A549 (cell line): ENCODE results near the gene ANTXR2. TPM values are rescaled to one million over a fixed set of nuclear protein-coding genes. Genes with fewer than 3 reads are reported as not detected.

ENCODE experiments used
- ATAC-seq, 2 experiments: fragments of 200-7000 bp in 1 of 2; fragments of >200 bp in 1 of 2; cut with Nextera tagmentation in 1 of 2; cut with Tn5 transposase in 1 of 2; 3 replicates each; pipeline versions ENCODE4 v1.8.0 to v1.9.1; 2018 to 2020; ENCODE audit warnings: mild to moderate bottlenecking in 1 of 2, moderate library complexity in 1 of 2
- CTCF ChIA-PET: fragments of 300-600 bp; sonication (Branson Sonifier 250); formaldehyde crosslinking; extraction: SDS; loops from one replicate; lab custom pipeline; 2021; ENCODE audit warnings: antibody characterized with exemption, inconsistent platforms; lab: Yijun Ruan, JAX
- POLR2A ChIA-PET: fragments of 350-600 bp; formaldehyde crosslinking; extraction: SDS; loops from one replicate; lab custom pipeline; 2021; ENCODE audit warnings: antibody characterized with exemption, inconsistent platforms; lab: Yijun Ruan, JAX
- DNase-seq, 2 experiments: peaks; one replicate each; pipeline versions ENCODE4 v3.0.0 to v3.0.0-alpha.2; 2011 to 2016; ENCODE audit warnings: low read depth in 1 of 2, low spot score in 1 of 2
- FAIRE-seq: peaks from 2 replicates; lab custom pipeline; 2011; peaks lifted over from hg19 to GRCh38; lab: Jason Lieb, UNC
- H3K27ac ChIP-seq, 2 experiments: fragments of >200 bp; sonication (Bioruptor Twin); formaldehyde crosslinking; 3 replicates each; pipeline ENCODE4 v1.5.1; 2016 to 2017
- H3K4me1 ChIP-seq: fragments of >200 bp; sonication (Bioruptor Twin); formaldehyde crosslinking; 3 replicates; pipeline ENCODE4 v1.6.1; 2016
- H3K4me2 ChIP-seq: fragments of >200 bp; sonication (Bioruptor Twin); formaldehyde crosslinking; 3 replicates; pipeline ENCODE4 v1.6.1; 2016
- H3K4me3 ChIP-seq: fragments of >200 bp; sonication (Bioruptor Twin); formaldehyde crosslinking; 3 replicates; pipeline ENCODE4 v1.5.1; 2016
- H3K9me3 ChIP-seq: fragments of >200 bp; sonication (Bioruptor Twin); formaldehyde crosslinking; 3 replicates; pipeline ENCODE4 v1.6.1; 2016
- CBX8 ChIP-seq: fragments of 200-600 bp; sonication (generic); IDR thresholded peaks from 2 replicates; pipeline ENCODE4 v1.6.1; 2016
- CEBPB ChIP-seq, 2 experiments: fragments of >200 bp in 1 of 2; sonication (Bioruptor Twin) in 1 of 2; formaldehyde crosslinking in 1 of 2; IDR thresholded peaks; 2 replicates each; pipeline ENCODE4 v1.6.1; 2012 to 2016
- CHD2 ChIP-seq: fragments of 150-350 bp; IDR thresholded peaks from 2 replicates; pipeline ENCODE4 v1.6.1; 2014; ENCODE audit warnings: low read length; ENCODE audit not compliant: partially characterized antibody
- CHD4 ChIP-seq: fragments of 200-600 bp; sonication (generic); IDR thresholded peaks from 2 replicates; pipeline ENCODE4 v1.6.1; 2016; ENCODE audit warnings: antibody characterized with exemption, mild to moderate bottlenecking, borderline replicate concordance
- EHF ChIP-seq: fragments of 250-450 bp; sonication (Bioruptor Pico); IDR thresholded peaks from 2 replicates; pipeline ENCODE4 v1.5.0; 2020; ENCODE audit warnings: mild to moderate bottlenecking
- EP300 ChIP-seq, 2 experiments: fragments of >200 bp; sonication (Bioruptor Twin); formaldehyde crosslinking; IDR thresholded peaks; 2 replicates in 1 of 2; 3 replicates in 1 of 2; pipeline ENCODE4 v1.6.1; 2016 to 2017
- ESRRA ChIP-seq: fragments of 150-350 bp; IDR thresholded peaks from 2 replicates; pipeline ENCODE4 v1.6.1; 2014; ENCODE audit warnings: mild to moderate bottlenecking, low read length, borderline replicate concordance
- FOSB ChIP-seq: fragments of 250-450 bp; sonication (Bioruptor Pico); IDR thresholded peaks from 2 replicates; pipeline ENCODE4 v1.5.0; 2020; ENCODE audit warnings: mild to moderate bottlenecking, moderate library complexity
- FOXS1 ChIP-seq: fragments of 250-450 bp; sonication (Bioruptor Pico); IDR thresholded peaks from 2 replicates; pipeline ENCODE4 v1.5.0; 2020; ENCODE audit warnings: mild to moderate bottlenecking, moderate library complexity
- HOXB5 ChIP-seq: fragments of 250-450 bp; sonication (Bioruptor Pico); IDR thresholded peaks from 2 replicates; pipeline ENCODE4 v1.5.0; 2020; ENCODE audit warnings: mild to moderate bottlenecking, moderate library complexity
- JUN ChIP-seq, 2 experiments: fragments of >200 bp; sonication (Bioruptor Twin); formaldehyde crosslinking; IDR thresholded peaks; 2 replicates in 1 of 2; 3 replicates in 1 of 2; pipeline ENCODE4 v1.6.1; 2016 to 2017
- JUNB ChIP-seq: fragments of >200 bp; sonication (Bioruptor Twin); formaldehyde crosslinking; IDR thresholded peaks from 2 replicates; pipeline ENCODE4 v1.6.1; 2016
- KDM1A ChIP-seq: fragments of 200-600 bp; sonication (generic); IDR thresholded peaks from 2 replicates; pipeline ENCODE4 v1.6.1; 2016; ENCODE audit warnings: low read depth, mild to moderate bottlenecking
- MAFK ChIP-seq: fragments of 450-650 bp; IDR thresholded peaks from 2 replicates; pipeline ENCODE4 v1.6.1; 2014; ENCODE audit not compliant: partially characterized antibody
- MYC ChIP-seq: IDR thresholded peaks from 2 replicates; pipeline ENCODE4 v1.6.1; 2012; ENCODE audit warnings: mild to moderate bottlenecking, inconsistent platforms, low read length, improper control_type of control experiment, borderline replicate concordance
- NPAS2 ChIP-seq: fragments of 250-450 bp; sonication (Bioruptor Pico); IDR thresholded peaks from 2 replicates; pipeline ENCODE4 v1.8.0; 2022; ENCODE audit warnings: mild to moderate bottlenecking, moderate library complexity, borderline replicate concordance
- PHF8 ChIP-seq: fragments of 200-600 bp; sonication (generic); IDR thresholded peaks from 2 replicates; pipeline ENCODE4 v1.6.1; 2016; ENCODE audit warnings: low read depth, mild to moderate bottlenecking, antibody characterized with exemption, moderate library complexity, borderline replicate concordance
- POLR2A ChIP-seq: IDR thresholded peaks from 2 replicates; pipeline ENCODE4 v1.6.1; 2012; ENCODE audit warnings: mild to moderate bottlenecking, low read length
- RARB ChIP-seq: fragments of 250-450 bp; sonication (Bioruptor Pico); IDR thresholded peaks from 2 replicates; pipeline ENCODE4 v1.8.0; 2021; ENCODE audit warnings: mild to moderate bottlenecking, moderate library complexity
- REST ChIP-seq: fragments of 200-600 bp; sonication (generic); IDR thresholded peaks from 2 replicates; pipeline ENCODE4 v1.6.1; 2016; ENCODE audit warnings: antibody characterized with exemption, mild to moderate bottlenecking, moderate library complexity
- RFX5 ChIP-seq: fragments of 450-650 bp; IDR thresholded peaks from 2 replicates; pipeline ENCODE4 v1.7.1; 2014; ENCODE audit warnings: antibody characterized with exemption, mild to moderate bottlenecking, moderate library complexity
- TP53 ChIP-seq: fragments of 250-450 bp; sonication (Bioruptor Pico); IDR thresholded peaks from 2 replicates; pipeline ENCODE4 v1.5.0; 2021; ENCODE audit warnings: mild to moderate bottlenecking, moderate library complexity
- ZC3H11A ChIP-seq: fragments of 450-650 bp; IDR thresholded peaks from 2 replicates; pipeline ENCODE4 v1.6.1; 2014; ENCODE audit warnings: antibody characterized with exemption, mild to moderate bottlenecking
- ZSCAN20 ChIP-seq: fragments of 250-450 bp; sonication (Bioruptor Pico); IDR thresholded peaks from 2 replicates; pipeline ENCODE4 v1.8.0; 2022; ENCODE audit warnings: mild to moderate bottlenecking, moderate library complexity
- WGBS: methylation state at CpG from one replicate; pipeline ENCODE4 v1.1.6; 2017; ENCODE audit errors: missing lambda C conversion rate; 5-methylcytosine and 5-hydroxymethylcytosine counted together
- polyA plus RNA-seq, 4 experiments: library from polyadenylated mRNA; depleted of rRNA in 3 of 4; stranded (reverse); fragments of >200 nt; fragmentation: RNase III in 1 of 4; extraction: RNeasy Plus Mini Kit Qiagen cat#74134 plus additional on column Dnase treatment in 1 of 4; gene quantifications; 2 replicates in 3 of 4; 3 replicates in 1 of 4; pipeline ENCODE4 v1.2.3, GENCODE V29; 2011 to 2017
- TF ChIP-seq, protein P1 (sequence below): fragments of >200 bp; sonication (Bioruptor Twin); formaldehyde crosslinking; IDR thresholded peaks from 2 replicates; pipeline ENCODE4 v1.6.1; 2016
- TF ChIP-seq, protein P2 (sequence below): fragments of 450-650 bp; IDR thresholded peaks from 2 replicates; pipeline ENCODE4 v1.6.1; 2014; ENCODE audit warnings: antibody characterized with exemption
- TF ChIP-seq, protein P3 (sequence below): IDR thresholded peaks from 2 replicates; pipeline ENCODE4 v1.6.1; 2012
- TF ChIP-seq, protein P4 (sequence below): fragments of >200 bp; sonication (Bioruptor Twin); formaldehyde crosslinking; IDR thresholded peaks from 3 replicates; pipeline ENCODE4 v1.5.1; 2016
- TF ChIP-seq, protein P5 (sequence below): fragments of 150-350 bp; IDR thresholded peaks from 2 replicates; pipeline ENCODE4 v1.6.1; 2014; ENCODE audit warnings: low read depth, mild to moderate bottlenecking, low read length

ANTXR2 gene
- polyA plus RNA-seq, 2 of the 4 experiments (the other 2 are of a cell fraction), result 2.3 to 3.0 TPM

DNA sequence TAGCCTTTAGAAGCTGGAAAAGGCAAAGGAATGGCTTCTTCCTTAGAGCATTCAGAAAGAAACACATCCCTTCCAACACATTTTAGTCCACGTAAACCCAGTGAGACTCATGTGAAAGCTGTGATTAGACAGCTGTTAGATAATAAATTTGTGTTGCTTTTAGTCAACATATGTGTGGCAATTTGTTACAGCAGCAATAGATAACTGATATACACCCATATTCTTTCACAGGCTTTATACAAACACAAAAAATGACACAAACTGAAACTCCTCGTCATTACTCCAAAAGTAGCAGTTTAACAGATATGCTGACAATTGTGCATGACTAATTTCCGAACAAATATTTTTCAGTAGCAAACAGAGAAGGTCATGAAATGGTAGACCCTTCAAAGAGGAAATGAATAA, 65.3 kb downstream of the ANTXR2 start (continued):
- no peak for TF ChIP-seq REST
- no peak for TF ChIP-seq CHD4
- no peak for TF ChIP-seq NPAS2 (CRISPR knock-in tag)
- TF ChIP-seq CHD2, result no peak
- no peak for TF ChIP-seq PHF8
- no peak for TF ChIP-seq POLR2A
- TF ChIP-seq EP300 (IDR thresholded peaks at IDR 0.05), result no peak
- TF ChIP-seq FOSB, result no peak
- TF ChIP-seq RARB (CRISPR knock-in tag), result no peak
- TF ChIP-seq, all 56 proteins: peak for 0

GRCh38 chr4:80006935-80007744, 65.9 kb downstream of the ANTXR2 start:
- FAIRE-seq, result no peak
- WGBS, result 85% methylated on average over 5 of the region's 5 CpGs

GRCh38 chr4:80005863-80006262, 67.2 kb downstream of the ANTXR2 start:
- H3K4me2 ChIP-seq, result no peak overlapping the region
- WGBS, result 75% methylated on average over 3 of the region's 3 CpGs
- TF ChIP-seq, protein P1, sequence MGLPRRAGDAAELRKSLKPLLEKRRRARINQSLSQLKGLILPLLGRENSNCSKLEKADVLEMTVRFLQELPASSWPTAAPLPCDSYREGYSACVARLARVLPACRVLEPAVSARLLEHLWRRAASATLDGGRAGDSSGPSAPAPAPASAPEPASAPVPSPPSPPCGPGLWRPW, result no peak
- TF ChIP-seq CBX8, result no peak
- TF ChIP-seq, protein P2, sequence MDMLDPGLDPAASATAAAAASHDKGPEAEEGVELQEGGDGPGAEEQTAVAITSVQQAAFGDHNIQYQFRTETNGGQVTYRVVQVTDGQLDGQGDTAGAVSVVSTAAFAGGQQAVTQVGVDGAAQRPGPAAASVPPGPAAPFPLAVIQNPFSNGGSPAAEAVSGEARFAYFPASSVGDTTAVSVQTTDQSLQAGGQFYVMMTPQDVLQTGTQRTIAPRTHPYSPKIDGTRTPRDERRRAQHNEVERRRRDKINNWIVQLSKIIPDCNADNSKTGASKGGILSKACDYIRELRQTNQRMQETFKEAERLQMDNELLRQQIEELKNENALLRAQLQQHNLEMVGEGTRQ, result no peak
- no peak for TF ChIP-seq KDM1A
- TF ChIP-seq MAFK, result no peak
- TF ChIP-seq JUNB, result no peak
- no peak for TF ChIP-seq CEBPB (IDR thresholded peaks at IDR 0.05)
- TF ChIP-seq, protein P3, sequence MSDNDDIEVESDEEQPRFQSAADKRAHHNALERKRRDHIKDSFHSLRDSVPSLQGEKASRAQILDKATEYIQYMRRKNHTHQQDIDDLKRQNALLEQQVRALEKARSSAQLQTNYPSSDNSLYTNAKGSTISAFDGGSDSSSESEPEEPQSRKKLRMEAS, result no peak
- TF ChIP-seq MYC, result no peak
- TF ChIP-seq RARB (CRISPR knock-in tag), result no peak
- no peak for TF ChIP-seq ZC3H11A
- no peak for TF ChIP-seq TP53 (CRISPR knock-in tag)
- TF ChIP-seq, protein P4, sequence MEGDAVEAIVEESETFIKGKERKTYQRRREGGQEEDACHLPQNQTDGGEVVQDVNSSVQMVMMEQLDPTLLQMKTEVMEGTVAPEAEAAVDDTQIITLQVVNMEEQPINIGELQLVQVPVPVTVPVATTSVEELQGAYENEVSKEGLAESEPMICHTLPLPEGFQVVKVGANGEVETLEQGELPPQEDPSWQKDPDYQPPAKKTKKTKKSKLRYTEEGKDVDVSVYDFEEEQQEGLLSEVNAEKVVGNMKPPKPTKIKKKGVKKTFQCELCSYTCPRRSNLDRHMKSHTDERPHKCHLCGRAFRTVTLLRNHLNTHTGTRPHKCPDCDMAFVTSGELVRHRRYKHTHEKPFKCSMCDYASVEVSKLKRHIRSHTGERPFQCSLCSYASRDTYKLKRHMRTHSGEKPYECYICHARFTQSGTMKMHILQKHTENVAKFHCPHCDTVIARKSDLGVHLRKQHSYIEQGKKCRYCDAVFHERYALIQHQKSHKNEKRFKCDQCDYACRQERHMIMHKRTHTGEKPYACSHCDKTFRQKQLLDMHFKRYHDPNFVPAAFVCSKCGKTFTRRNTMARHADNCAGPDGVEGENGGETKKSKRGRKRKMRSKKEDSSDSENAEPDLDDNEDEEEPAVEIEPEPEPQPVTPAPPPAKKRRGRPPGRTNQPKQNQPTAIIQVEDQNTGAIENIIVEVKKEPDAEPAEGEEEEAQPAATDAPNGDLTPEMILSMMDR, result no peak
- TF ChIP-seq ESRRA, result no peak
- TF ChIP-seq RFX5, result no peak

More at GRCh38 chr4:80006935-80007744, 65.9 kb downstream of the ANTXR2 start:
- TF ChIP-seq, protein P2, result no peak
- TF ChIP-seq PHF8, result no peak
- TF ChIP-seq ZSCAN20 (CRISPR knock-in tag), result no peak
- TF ChIP-seq CEBPB (IDR thresholded peaks at IDR 0.05), result no peak
- TF ChIP-seq EHF (CRISPR knock-in tag), result no peak
- TF ChIP-seq, protein P5, sequence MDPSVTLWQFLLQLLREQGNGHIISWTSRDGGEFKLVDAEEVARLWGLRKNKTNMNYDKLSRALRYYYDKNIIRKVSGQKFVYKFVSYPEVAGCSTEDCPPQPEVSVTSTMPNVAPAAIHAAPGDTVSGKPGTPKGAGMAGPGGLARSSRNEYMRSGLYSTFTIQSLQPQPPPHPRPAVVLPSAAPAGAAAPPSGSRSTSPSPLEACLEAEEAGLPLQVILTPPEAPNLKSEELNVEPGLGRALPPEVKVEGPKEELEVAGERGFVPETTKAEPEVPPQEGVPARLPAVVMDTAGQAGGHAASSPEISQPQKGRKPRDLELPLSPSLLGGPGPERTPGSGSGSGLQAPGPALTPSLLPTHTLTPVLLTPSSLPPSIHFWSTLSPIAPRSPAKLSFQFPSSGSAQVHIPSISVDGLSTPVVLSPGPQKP, result no peak
- no peak for TF ChIP-seq RFX5
- TF ChIP-seq HOXB5 (CRISPR knock-in tag), result no peak
- TF ChIP-seq FOXS1 (CRISPR knock-in tag), result no peak
- no peak for TF ChIP-seq JUN (IDR thresholded peaks at IDR 0.05)
- DNase-seq, result no peak
- ChIA-PET CTCF (no interaction called here), POLR2A (no interaction called here)
- no peak for ATAC-seq
- H3K9me3 ChIP-seq, result no peaks in the 10 kb centered on the region
- no peak overlapping the region for H3K27ac ChIP-seq
- no peak overlapping the region for H3K4me2 ChIP-seq
- no peaks in the 10 kb centered on the region for H3K4me1 ChIP-seq
- H3K4me3 ChIP-seq, result no peak overlapping the region

More at GRCh38 chr4:80005863-80006262, 67.2 kb downstream of the ANTXR2 start:
- Histone ChIP-seq H3K4me1 (no peaks in the 10 kb centered on the region), H3K9me3 (no peaks in the 10 kb centered on the region), H3K4me3 (no peak overlapping the region), H3K27ac (no peak overlapping the region)
- FAIRE-seq (no peak), DNase-seq (no peak), ATAC-seq (no peak)
- ChIA-PET CTCF (no interaction called here), POLR2A (no interaction called here)
